Glomerular visceral epithelial cell (primary cell): ENCODE measurements around the gene ACOT2.

Source experiments
- DNase-seq: peaks from one replicate; pipeline ENCODE4 v3.0.0-alpha.2; 2016; ENCODE audit errors: extremely low spot score

The ACOT2 gene

DNA sequence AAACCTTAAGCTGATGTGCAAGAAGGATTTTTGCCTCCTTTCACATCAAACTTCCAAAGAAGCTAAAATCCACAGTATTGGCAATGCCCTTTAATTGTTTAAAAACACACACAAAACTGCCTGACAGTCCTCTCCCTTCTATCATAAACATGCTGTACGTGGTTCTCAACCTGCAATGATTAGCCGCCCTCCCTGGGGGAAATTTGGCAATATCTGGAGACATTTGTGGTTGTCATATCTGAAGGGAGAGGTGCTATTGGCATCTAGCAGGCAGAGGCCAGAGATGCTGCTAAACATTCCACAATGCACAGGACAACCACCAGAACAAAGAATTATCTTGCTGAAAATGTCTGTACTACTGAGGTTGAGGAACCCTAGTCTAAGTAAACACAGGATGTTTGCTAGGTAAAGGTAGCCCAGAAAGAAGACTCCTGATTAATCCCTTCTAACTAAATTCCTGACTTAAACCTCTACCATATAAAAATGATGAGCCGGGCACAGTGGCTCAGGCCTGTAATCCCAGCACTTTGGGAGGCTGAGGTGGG is 44.5 kb downstream of the ACOT2 start:
- DNase-seq = no peak

DNA sequence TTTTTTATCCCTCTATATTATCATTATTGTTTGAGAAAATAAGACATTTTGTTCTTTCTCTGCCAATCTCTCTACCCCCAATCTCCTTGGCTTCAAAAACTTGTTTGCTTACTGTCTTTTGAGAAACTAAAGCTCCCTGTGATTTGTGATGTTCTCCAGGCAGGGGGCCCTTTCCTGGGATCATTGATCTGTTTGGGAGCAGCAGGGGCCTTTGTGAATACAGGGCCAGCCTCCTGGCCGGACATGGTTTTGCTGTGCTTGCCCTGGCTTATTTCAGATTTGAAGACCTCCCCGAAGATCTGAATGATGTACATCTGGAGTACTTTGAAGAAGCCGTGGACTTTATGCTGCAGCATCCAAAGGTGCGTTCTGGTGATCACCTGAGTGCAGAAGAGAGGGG is 47.8 kb downstream of the ACOT2 start:
- no peak for DNase-seq

DNA sequence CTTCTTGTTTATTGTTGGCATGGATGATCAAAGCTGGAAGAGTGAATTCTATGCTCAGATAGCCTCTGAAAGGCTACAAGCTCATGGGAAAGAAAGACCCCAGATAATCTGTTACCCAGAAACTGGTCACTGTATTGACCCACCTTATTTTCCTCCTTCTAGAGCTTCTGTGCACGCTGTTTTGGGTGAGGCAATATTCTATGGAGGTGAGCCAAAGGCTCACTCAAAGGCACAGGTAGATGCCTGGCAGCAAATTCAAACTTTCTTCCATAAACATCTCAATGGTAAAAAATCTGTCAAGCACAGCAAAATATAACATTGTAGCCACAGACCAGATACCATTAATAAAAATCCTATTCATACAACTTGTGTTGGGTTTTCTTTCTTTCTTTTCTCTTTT is 50.5 kb downstream of the ACOT2 start:
- DNase-seq = no peak

DNA sequence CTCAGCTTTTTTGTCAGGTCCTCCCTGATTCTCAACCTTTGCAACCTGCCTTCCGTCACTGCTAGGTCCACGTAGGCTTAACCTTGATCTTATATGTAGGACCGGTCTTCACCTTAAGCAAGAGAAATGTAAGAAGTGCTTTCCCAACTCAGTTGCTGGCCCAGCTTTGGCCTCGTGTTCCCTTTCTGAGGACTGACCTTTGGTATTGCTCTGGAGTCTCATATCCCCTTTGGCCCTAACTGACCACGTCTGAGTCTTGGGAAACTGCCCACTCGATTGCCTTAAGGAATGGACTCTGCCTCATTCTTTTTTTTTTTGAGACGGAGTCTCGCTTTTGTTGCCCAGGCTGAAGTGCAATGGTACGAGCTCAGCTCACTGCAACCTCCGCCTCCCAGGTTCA is 51.3 kb downstream of the ACOT2 start:
- DNase-seq = no peak

DNA sequence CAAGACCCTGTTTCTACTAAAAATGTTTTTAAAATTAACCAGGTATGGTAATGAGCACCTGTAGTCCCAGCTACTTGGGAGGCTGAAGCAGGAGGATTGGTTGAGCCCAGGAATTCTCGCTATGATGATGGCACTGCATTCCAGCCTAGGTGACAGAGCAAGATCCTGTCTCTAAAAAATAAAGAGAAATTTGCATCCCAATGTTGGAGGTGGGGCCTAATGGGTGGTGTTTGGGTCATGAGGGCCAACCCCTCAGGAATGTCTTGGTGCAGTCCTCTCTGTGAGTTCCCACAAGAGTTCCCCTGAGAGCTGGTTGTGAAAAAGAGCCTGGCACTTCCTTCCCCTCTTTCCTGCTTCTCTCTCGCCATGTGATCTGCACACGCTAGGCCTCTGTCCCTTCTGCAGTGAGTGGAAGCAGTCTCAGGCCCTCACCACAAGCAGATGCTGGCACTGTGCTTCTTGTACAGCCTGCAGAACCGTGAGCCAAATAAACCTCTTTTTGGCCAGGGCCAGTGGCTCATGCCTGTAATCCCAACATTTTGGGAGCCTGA is 54.6 kb downstream of the ACOT2 start:
- DNase-seq = no peak
